H1 (cell line): ENCODE results near the gene RNU1-4.

ENCODE experiments used
- EP300 ChIP-seq, 2 experiments: IDR thresholded peaks; 1 replicate in 1 of 2; 2 replicates in 1 of 2; pipeline ENCODE4 v1.6.1; 2011 to 2012; ENCODE audit warnings: low read depth in 2 of 2, low read length in 2 of 2, mild to moderate bottlenecking in 2 of 2, borderline replicate concordance in 1 of 2, inconsistent platforms in 1 of 2, moderate library complexity in 1 of 2
- POLR2A ChIP-seq, 2 experiments: IDR thresholded peaks; 1 replicate in 1 of 2; 2 replicates in 1 of 2; pipeline ENCODE4 v1.6.1; 2011; ENCODE audit warnings: low read depth in 2 of 2, low read length in 2 of 2, mild to moderate bottlenecking in 2 of 2; ENCODE audit errors: control extremely low read depth in 1 of 2
- RFX5 ChIP-seq: IDR thresholded peaks from 2 replicates; pipeline ENCODE4 v1.6.1; 2011; ENCODE audit warnings: low read depth, low read length, improper control_type of control experiment, borderline replicate concordance
- SIN3A ChIP-seq, 2 experiments: IDR thresholded peaks in 1 of 2; conservative IDR thresholded peaks in 1 of 2; 2 replicates each; pipeline ENCODE4 v1.6.1; 2011 to 2012; ENCODE audit warnings: low read length in 2 of 2, improper control_type of control experiment in 1 of 2, low read depth in 1 of 2, mild to moderate bottlenecking in 1 of 2
- TAF1 ChIP-seq: IDR thresholded peaks from 2 replicates; pipeline ENCODE4 v1.6.1; 2011; ENCODE audit warnings: mild to moderate bottlenecking, low read depth, low read length
- TF ChIP-seq, protein P1 (sequence below), 3 experiments: IDR thresholded peaks; 1 replicate in 2 of 3; 2 replicates in 1 of 3; pipeline versions ENCODE4 v1.5.1 to v1.6.1; 2011; ENCODE audit warnings: low read length in 3 of 3, mild to moderate bottlenecking in 3 of 3, inconsistent platforms in 2 of 3, low read depth in 1 of 3, moderate library complexity in 1 of 3; ENCODE audit not compliant: insufficient read depth in 1 of 3; ENCODE audit errors: control extremely low read depth in 1 of 3

DNA sequence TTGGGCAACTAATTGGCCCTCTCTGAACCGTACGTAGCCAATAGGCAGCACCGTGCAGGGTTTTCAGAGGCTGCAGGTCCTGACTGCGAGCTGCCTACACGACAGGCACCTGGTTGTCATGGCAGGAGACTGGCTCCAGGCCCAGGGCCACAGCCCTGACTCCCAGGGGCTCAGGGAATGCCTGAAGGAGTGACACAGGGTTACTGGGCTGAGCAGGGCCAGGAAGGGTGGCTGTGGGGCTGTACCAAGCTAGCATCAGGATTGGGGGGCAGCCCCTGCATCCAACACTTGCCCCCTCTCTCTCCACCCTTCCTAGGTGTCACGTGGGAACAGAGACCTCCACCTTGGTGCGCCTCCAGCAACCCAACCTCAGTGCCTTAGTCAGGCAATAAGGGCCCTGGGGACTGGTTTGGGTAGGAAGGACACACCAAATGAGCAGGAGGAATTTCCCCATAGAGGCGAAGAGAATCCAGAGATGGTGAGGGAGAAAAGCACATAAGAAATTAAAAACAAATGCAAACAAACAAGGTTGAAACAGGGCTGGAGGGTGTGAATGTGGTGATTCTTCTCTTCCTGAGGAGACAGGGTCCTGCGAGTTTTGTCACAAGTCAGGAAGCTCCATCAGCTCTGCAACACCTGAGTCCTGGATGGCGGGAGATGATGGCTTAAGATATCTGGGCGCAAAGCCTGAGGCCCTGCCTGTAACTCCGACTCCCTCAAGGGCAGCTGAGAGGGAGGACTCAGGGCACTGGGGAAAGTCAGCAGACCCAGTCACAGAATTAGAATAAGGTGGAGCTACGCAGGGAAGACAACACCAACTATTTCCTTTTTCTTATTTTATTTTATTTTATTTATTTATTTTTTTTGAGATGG lies 19.7 kb upstream of the RNU1-4 start:
- no peak for TF ChIP-seq POLR2A (IDR thresholded peaks at IDR 0.05; ENCODE audit: control extremely low read depth in 1 of 2, low read depth in 2 of 2, low read length in 2 of 2)
- TF ChIP-seq, protein P1, sequence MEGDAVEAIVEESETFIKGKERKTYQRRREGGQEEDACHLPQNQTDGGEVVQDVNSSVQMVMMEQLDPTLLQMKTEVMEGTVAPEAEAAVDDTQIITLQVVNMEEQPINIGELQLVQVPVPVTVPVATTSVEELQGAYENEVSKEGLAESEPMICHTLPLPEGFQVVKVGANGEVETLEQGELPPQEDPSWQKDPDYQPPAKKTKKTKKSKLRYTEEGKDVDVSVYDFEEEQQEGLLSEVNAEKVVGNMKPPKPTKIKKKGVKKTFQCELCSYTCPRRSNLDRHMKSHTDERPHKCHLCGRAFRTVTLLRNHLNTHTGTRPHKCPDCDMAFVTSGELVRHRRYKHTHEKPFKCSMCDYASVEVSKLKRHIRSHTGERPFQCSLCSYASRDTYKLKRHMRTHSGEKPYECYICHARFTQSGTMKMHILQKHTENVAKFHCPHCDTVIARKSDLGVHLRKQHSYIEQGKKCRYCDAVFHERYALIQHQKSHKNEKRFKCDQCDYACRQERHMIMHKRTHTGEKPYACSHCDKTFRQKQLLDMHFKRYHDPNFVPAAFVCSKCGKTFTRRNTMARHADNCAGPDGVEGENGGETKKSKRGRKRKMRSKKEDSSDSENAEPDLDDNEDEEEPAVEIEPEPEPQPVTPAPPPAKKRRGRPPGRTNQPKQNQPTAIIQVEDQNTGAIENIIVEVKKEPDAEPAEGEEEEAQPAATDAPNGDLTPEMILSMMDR (IDR thresholded peaks at IDR 0.05; ENCODE audit: control extremely low read depth in 1 of 3, insufficient read depth in 1 of 3, low read depth in 1 of 3, low read length in 3 of 3): no peak
- TF ChIP-seq RFX5: no peak
- no peak for TF ChIP-seq EP300 (IDR thresholded peaks at IDR 0.05; ENCODE audit: borderline replicate concordance in 1 of 2, low read depth in 2 of 2, low read length in 2 of 2)
- TF ChIP-seq TAF1: no peak
- TF ChIP-seq SIN3A (conservative IDR thresholded peaks at IDR 0.05 in 1 of 2, IDR thresholded peaks at IDR 0.05 in 1 of 2; ENCODE audit: low read depth in 1 of 2, low read length in 2 of 2): no peak
